ENCODE results near the gene TAS2R1.

TAS2R1 gene, protein sequence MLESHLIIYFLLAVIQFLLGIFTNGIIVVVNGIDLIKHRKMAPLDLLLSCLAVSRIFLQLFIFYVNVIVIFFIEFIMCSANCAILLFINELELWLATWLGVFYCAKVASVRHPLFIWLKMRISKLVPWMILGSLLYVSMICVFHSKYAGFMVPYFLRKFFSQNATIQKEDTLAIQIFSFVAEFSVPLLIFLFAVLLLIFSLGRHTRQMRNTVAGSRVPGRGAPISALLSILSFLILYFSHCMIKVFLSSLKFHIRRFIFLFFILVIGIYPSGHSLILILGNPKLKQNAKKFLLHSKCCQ

GRCh38 chr5:9630251-9630650 is at the start of gene TAS2R1:
TAS2R1 (minus strand) TSS chr5:9630351; CDS start chr5:9630032, 319 bp downstream.
- H3K4me3 ChIP-seq (ENCODE audit: low read length) = no peak within 1 kb of the TSS
- H3K9me3 ChIP-seq (ENCODE audit: control insufficient read depth, low read length) = no peaks in the 10 kb centered on the region
- H3K36me3 ChIP-seq (ENCODE audit: control insufficient read depth, insufficient read depth, low read length) = no peaks in the 10 kb centered on the region
- no peaks in the 10 kb centered on the region for H3K27me3 ChIP-seq (ENCODE audit: control insufficient read depth, insufficient read depth, low read length)
- no peaks in the 10 kb centered on the region for H3K4me1 ChIP-seq (ENCODE audit: control insufficient read depth, insufficient read depth, low read length)
- H3K9ac ChIP-seq (ENCODE audit: low read length) = no peak within 1 kb of the TSS

DNA sequence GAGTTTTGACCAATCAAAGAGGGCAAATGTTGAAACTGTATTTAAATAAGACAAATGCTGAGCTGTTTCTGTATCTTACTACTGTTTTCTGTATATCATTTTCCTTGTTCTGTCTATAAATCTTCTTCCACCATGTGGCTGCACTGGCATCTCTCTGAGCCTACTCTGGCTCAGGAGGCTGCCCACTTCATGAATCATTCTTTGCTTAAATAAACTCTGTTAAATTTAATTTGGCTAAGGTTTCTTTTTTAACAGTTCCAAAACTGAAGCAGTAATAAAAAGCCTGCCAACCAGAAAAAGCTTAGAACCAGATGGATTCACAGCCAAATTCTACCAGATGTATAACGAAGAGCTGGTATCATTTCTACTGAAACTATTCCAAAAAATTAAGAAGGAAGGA is 40.2 kb upstream of the TAS2R1 start:
- H3K9ac ChIP-seq (ENCODE audit: low read length) = no peak overlapping the region
- H3K4me3 ChIP-seq (ENCODE audit: low read length) = no peak overlapping the region
- no peaks in the 10 kb centered on the region for H3K9me3 ChIP-seq (ENCODE audit: control insufficient read depth, low read length)

GRCh38 chr5:9667906-9668305 is 37.8 kb upstream of the TAS2R1 start:
- no peak overlapping the region for H3K9ac ChIP-seq (ENCODE audit: low read length)
- no peaks in the 10 kb centered on the region for H3K9me3 ChIP-seq (ENCODE audit: control insufficient read depth, low read length)
- no peaks in the 10 kb centered on the region for H3K27me3 ChIP-seq (ENCODE audit: control insufficient read depth, insufficient read depth, low read length)
- H3K4me3 ChIP-seq (ENCODE audit: low read length) = no peak overlapping the region
- no peaks in the 10 kb centered on the region for H3K36me3 ChIP-seq (ENCODE audit: control insufficient read depth, insufficient read depth, low read length)
- no peaks in the 10 kb centered on the region for H3K4me1 ChIP-seq (ENCODE audit: control insufficient read depth, insufficient read depth, low read length)

More for the DNA sequence above, 40.2 kb upstream of the TAS2R1 start:
- no peaks in the 10 kb centered on the region for H3K36me3 ChIP-seq (ENCODE audit: control insufficient read depth, insufficient read depth, low read length)
- H3K27me3 ChIP-seq (ENCODE audit: control insufficient read depth, insufficient read depth, low read length) = no peaks in the 10 kb centered on the region
- H3K4me1 ChIP-seq (ENCODE audit: control insufficient read depth, insufficient read depth, low read length) = no peaks in the 10 kb centered on the region

DNA sequence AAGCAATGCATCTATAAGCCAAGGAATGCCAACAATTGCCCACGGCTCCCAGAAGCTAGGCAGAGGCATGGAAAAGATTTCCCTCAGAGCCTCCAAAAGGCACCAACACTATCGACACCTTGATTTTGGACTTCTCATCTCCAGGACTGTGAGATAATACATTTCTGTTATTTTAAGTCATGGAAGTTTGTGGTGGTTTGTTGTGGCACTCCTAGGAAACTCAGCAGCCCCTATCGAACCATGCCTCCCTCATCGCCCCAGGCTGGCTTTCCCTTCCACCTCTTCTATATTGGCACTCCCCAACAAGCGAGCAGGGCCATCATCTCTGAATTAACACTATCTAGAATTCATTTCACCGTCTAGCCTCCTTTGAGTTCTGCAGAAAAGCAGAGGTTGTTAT is 33.7 kb upstream of the TAS2R1 start:
- H3K9me3 ChIP-seq (ENCODE audit: control insufficient read depth, low read length) = no peaks in the 10 kb centered on the region
- no peaks in the 10 kb centered on the region for H3K36me3 ChIP-seq (ENCODE audit: control insufficient read depth, insufficient read depth, low read length)
- H3K4me3 ChIP-seq (ENCODE audit: low read length) = no peak overlapping the region
- H3K4me1 ChIP-seq (ENCODE audit: control insufficient read depth, insufficient read depth, low read length) = no peaks in the 10 kb centered on the region
- H3K27me3 ChIP-seq (ENCODE audit: control insufficient read depth, insufficient read depth, low read length) = no peaks in the 10 kb centered on the region
- H3K9ac ChIP-seq (ENCODE audit: low read length) = no peak overlapping the region

DNA sequence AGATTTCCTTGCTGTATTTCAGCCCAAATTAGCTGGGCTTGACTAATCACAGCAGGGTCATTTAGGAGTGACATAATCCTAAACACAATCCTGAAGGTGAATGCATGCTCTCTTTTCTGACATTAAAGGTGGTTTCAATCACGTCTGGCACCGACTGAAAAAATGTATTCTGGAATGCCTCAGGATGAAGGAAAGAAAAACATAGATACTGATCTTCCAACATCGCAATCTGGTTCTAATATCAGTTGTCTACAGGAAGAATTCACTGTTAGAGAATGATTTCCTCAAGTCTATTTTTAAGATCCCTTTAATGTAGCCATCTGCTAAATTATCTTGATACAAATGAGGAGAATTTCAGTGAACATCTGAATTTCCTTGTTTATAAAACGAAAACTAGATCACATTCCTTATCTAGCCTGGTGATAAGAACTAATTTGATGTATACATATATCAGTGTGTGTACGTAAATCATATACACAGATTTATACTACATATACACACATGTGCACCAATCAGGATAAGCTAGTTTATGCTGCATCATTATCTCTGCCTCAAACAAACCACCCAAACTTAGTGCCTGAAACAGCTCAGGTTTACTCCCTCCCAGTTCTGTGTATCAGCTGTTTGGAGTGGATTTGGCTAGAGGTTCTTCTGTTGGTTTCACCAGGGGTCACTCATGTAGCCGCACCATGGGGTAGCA is 31.3 kb upstream of the TAS2R1 start:
- H3K27me3 ChIP-seq (ENCODE audit: control insufficient read depth, insufficient read depth, low read length) = no peaks in the 10 kb centered on the region
- H3K9ac ChIP-seq (ENCODE audit: low read length) = no peak overlapping the region
- no peak overlapping the region for H3K4me3 ChIP-seq (ENCODE audit: low read length)
- H3K9me3 ChIP-seq (ENCODE audit: control insufficient read depth, low read length) = no peaks in the 10 kb centered on the region
- H3K4me1 ChIP-seq (ENCODE audit: control insufficient read depth, insufficient read depth, low read length) = no peaks in the 10 kb centered on the region
- H3K36me3 ChIP-seq (ENCODE audit: control insufficient read depth, insufficient read depth, low read length) = no peaks in the 10 kb centered on the region

DNA sequence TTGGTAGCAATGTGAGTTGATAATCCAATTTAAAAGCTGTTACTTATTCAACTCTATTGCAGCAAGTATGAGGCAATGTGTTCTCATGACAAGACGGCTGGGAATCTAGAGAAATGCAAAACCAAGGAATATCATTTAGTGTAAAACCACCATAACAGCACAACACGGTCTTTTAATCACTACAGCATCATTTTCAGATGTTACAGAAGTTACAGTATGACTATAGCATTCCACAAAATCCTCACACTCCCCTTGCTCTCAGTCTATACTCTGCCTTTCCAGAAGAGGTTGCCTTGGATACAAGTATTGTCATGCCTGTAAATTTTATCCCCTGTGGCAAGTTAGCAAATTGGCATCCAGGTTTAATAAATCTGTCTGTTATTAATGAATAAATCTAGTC is 28.6 kb upstream of the TAS2R1 start:
- H3K36me3 ChIP-seq (ENCODE audit: control insufficient read depth, insufficient read depth, low read length) = no peaks in the 10 kb centered on the region
- no peaks in the 10 kb centered on the region for H3K27me3 ChIP-seq (ENCODE audit: control insufficient read depth, insufficient read depth, low read length)
- no peaks in the 10 kb centered on the region for H3K4me1 ChIP-seq (ENCODE audit: control insufficient read depth, insufficient read depth, low read length)
- no peak overlapping the region for H3K9ac ChIP-seq (ENCODE audit: low read length)
- no peak overlapping the region for H3K4me3 ChIP-seq (ENCODE audit: low read length)
- no peaks in the 10 kb centered on the region for H3K9me3 ChIP-seq (ENCODE audit: control insufficient read depth, low read length)

DNA sequence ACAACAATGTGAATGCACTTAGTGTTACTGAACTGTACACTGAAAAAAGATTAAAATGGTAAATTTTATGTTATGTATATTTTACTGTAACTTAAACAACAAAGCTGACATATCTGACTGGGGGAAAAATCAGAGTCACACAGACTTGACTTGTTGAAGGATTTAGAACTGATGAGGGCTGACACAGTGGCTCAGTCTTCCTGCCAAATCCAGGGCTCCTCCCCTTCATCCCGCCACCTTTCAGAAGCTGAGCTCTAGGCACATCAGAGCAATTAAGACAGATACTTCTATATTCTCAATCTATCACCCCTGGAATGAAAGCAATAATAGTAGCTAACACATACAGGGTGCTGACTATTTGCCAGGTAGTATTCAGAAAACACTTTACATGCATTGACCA is 27.7 kb upstream of the TAS2R1 start:
- no peaks in the 10 kb centered on the region for H3K9me3 ChIP-seq (ENCODE audit: control insufficient read depth, low read length)
- no peaks in the 10 kb centered on the region for H3K27me3 ChIP-seq (ENCODE audit: control insufficient read depth, insufficient read depth, low read length)
- H3K36me3 ChIP-seq (ENCODE audit: control insufficient read depth, insufficient read depth, low read length) = no peaks in the 10 kb centered on the region
- H3K9ac ChIP-seq (ENCODE audit: low read length) = no peak overlapping the region
- H3K4me1 ChIP-seq (ENCODE audit: control insufficient read depth, insufficient read depth, low read length) = no peaks in the 10 kb centered on the region
- H3K4me3 ChIP-seq (ENCODE audit: low read length) = no peak overlapping the region

- Histone ChIP-seq H3K4me3 (ENCODE audit: low read length) (no peak overlapping the region), H3K4me1 (ENCODE audit: control insufficient read depth, insufficient read depth, low read length) (no peaks in the 10 kb centered on the region), H3K9me3 (ENCODE audit: control insufficient read depth, low read length) (no peaks in the 10 kb centered on the region), H3K27me3 (ENCODE audit: control insufficient read depth, insufficient read depth, low read length) (no peaks in the 10 kb centered on the region), H3K36me3 (ENCODE audit: control insufficient read depth, insufficient read depth, low read length) (no peaks in the 10 kb centered on the region), H3K9ac (ENCODE audit: low read length) (no peak overlapping the region)
Observed at GRCh38 chr5:9655641-9656040, 25.5 kb upstream of the TAS2R1 start.

GRCh38 chr5:9654886-9655285 is 24.7 kb upstream of the TAS2R1 start:
- Histone ChIP-seq H3K27me3 (ENCODE audit: control insufficient read depth, insufficient read depth, low read length) (no peaks in the 10 kb centered on the region), H3K4me1 (ENCODE audit: control insufficient read depth, insufficient read depth, low read length) (no peaks in the 10 kb centered on the region), H3K36me3 (ENCODE audit: control insufficient read depth, insufficient read depth, low read length) (no peaks in the 10 kb centered on the region), H3K9me3 (ENCODE audit: control insufficient read depth, low read length) (no peaks in the 10 kb centered on the region), H3K4me3 (ENCODE audit: low read length) (no peak overlapping the region), H3K9ac (ENCODE audit: low read length) (no peak overlapping the region)

DNA sequence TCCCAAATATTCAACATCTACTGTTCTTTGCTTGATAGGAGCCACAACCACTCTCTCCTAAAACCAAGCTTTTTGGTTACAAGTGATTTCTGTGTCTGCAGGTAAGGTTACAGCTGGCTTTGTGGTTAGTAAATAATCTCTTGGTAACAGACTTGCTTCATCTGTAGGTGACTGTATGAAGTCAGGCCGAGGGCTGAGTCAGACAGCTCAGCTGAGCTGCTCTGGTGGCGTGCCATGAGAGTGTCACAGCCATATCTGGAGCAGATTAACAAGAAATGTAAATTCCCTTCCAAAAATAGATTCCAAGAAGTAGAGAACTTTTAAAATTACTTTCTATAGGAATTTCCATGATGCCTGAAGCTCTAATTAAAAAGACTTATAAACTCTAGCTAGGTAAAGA is 23.7 kb upstream of the TAS2R1 start:
- Histone ChIP-seq H3K4me3 (ENCODE audit: low read length) (no peak overlapping the region), H3K36me3 (ENCODE audit: control insufficient read depth, insufficient read depth, low read length) (no peaks in the 10 kb centered on the region), H3K4me1 (ENCODE audit: control insufficient read depth, insufficient read depth, low read length) (no peaks in the 10 kb centered on the region), H3K27me3 (ENCODE audit: control insufficient read depth, insufficient read depth, low read length) (no peaks in the 10 kb centered on the region), H3K9me3 (ENCODE audit: control insufficient read depth, low read length) (no peaks in the 10 kb centered on the region), H3K9ac (ENCODE audit: low read length) (no peak overlapping the region)

DNA sequence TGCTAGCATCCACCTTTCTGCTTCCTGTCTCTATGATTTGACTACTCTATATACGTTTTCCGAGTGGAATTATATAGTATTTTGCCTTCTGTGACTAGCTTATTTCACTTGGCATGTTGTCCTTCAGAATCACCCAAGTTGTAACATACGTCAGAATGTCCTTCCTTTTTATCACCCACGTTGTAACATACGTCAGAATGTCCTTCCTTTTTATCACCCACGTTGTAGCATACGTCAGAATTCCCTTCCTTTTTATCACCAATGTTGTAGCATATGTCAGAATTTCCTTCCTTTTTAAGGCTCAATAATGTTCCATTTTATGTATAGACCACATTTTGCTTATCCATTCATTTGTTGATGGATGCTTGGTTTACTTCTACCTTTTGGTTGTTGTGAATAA is 22.9 kb upstream of the TAS2R1 start:
- no peak overlapping the region for H3K4me3 ChIP-seq (ENCODE audit: low read length)
- no peaks in the 10 kb centered on the region for H3K9me3 ChIP-seq (ENCODE audit: control insufficient read depth, low read length)
- H3K27me3 ChIP-seq (ENCODE audit: control insufficient read depth, insufficient read depth, low read length) = no peaks in the 10 kb centered on the region

GRCh38 chr5:9652295-9652694 is 22.1 kb upstream of the TAS2R1 start:
- Histone ChIP-seq H3K27me3 (ENCODE audit: control insufficient read depth, insufficient read depth, low read length) (no peaks in the 10 kb centered on the region), H3K9ac (ENCODE audit: low read length) (no peak overlapping the region), H3K4me1 (ENCODE audit: control insufficient read depth, insufficient read depth, low read length) (no peaks in the 10 kb centered on the region), H3K4me3 (ENCODE audit: low read length) (no peak overlapping the region), H3K36me3 (ENCODE audit: control insufficient read depth, insufficient read depth, low read length) (no peaks in the 10 kb centered on the region), H3K9me3 (ENCODE audit: control insufficient read depth, low read length) (no peaks in the 10 kb centered on the region)

More for the DNA sequence above, 22.9 kb upstream of the TAS2R1 start:
- Histone ChIP-seq H3K9ac (ENCODE audit: low read length) (no peak overlapping the region), H3K4me1 (ENCODE audit: control insufficient read depth, insufficient read depth, low read length) (no peaks in the 10 kb centered on the region), H3K36me3 (ENCODE audit: control insufficient read depth, insufficient read depth, low read length) (no peaks in the 10 kb centered on the region)

Measured in mucosa of stomach (tissue), 1 donor.